ENCODE measurements around the gene ADRA2B.
"Not testable (repeated sequence)": the region's sequence is repeated elsewhere in the genome, so short reads cannot be mapped to it uniquely, and the experiment has no call there.

The ADRA2B gene

DNA sequence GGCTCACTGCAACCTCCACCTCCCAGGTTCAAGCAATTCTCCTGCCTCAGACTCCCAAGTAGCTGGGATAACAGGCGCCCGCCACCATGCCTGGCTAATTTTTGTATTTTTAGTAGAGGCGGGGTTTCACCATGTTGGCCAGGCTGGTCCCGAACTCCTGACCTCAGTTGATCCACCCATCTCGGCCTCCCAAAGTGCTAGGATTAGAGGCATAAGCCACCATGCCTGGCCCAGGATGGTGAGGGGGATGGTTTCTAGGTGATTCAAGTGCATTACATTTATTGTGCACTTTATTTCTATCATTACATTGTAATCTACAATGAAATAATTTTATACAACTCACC is 25.2 kb upstream of the ADRA2B start:
- not testable (repeated sequence) for DNase-seq
- intact Hi-C loops (cut with DNase I): loop anchor here (10.0 kb wide), 1 partner anchor 123 kb away; the partner anchor contains the start of genes CIAO1 and TMEM127

DNA sequence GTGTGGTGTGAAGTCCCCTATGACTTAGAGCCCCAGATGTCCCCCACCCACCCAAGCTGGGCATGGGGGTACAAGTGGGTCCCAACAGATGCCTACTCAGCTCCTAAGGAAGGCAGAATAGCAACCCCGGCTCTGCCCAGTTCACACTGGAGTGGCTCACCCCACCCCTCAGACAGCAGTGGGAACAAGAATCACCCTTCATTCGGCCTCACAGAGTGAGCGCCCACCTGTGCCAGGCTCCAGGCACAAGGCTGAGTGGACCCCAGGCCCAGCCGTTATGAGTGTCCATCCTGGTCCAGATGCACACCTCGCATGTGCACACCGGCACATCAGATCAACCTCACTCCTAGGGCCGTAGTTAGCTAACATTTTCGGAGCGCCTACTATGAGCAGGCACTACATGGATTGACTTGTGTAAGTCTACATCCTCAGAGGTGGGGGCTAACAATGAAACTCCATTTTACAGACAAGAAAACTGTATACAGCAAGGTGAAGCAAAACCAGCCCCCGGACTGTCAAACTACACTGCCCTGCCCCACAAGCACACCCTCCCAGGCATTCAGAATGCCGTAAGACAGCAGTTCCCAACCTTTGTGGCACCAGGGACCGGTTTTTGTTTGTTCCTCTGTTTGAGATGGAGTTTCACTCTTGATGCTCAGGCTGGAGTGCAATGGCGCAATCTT is 24.7 kb upstream of the ADRA2B start:
- no peak for DNase-seq
- intact Hi-C loops (cut with DNase I): loop anchor here (10.0 kb wide), 1 partner anchor 124 kb away; the partner anchor contains the start of genes CIAO1 and TMEM127

DNA sequence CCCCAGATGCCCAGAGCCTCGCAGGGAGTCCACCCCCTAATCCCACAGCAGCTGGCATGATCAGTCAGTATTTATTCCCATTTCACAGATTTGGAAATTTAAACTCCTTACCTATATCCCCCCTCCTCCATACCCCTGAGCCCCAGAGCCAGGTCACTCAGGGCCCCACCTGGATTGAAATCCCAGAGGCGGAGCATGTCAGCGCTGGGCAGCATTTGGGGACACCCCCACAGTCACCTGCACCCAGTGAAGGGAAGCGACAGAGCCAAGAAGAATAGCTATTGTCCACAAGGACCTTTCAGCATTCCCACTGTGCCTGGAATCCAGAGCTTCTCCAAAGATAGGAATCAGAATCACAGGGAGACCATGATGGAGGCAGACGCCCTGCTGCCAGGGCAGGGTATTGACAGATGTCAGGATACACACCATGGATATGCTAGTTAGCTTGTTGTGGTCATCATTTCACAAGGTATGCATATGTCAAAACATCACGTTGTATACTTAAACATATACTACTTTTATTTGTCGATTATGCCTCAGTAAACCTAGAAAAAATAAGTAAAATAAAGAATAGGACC is 22.9 kb upstream of the ADRA2B start:
- DNase-seq: no peak
- intact Hi-C loops (cut with DNase I): loop anchor here (2.0 kb wide), 1 partner anchor 36 kb away; no protein-coding TSS in a partner anchor

DNA sequence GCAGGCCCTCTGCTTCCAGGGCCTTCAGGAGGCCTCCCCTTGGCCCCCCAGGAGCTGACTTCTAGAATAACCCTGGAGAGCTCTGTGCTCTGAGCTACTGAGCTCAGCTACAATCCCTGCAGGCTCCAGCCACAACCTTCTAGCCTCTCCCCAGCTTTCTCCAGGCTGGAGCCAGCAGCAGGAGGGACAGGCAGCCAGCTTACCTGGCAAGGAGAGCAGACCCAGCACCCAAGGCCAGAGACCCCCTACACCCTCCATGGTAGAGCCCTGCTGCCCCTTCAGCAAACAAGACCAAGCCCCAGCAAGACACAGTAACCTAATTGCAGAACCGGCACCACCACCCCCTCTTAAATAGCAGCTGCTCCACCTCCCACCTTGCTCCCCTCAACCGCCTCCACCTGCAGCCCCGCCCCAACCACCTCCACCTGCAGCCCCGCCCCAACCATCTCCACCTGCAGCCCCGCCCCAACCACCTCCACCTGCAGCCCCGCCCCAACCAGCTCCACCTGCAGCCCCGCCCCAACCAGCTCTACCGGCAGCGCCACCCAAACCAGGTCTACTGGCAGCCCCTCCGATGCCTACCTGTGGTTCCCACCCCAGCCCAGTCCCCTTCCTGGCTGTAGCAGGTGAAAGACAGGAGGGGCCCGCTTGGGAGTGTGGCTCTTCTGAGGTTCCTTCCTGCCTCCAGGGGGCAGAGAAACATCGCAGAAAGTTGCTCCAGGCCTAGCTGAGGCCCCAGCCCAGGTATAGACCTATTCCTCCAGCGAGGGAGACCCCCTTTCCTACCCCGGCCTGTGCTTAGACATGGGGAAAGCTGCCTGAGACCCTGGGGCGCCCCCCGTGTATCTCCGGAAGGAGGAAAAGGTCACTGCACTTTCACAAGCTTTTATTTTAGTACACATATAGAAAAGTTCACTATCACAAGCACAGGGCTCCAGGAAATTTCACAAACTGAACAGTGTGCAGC is 22.1 kb upstream of the ADRA2B start, which contains the start of gene ASTL:
ASTL (minus strand) TSS at position 324 of the 967 bp plus-strand sequence; CDS start at position 258, 66 bp downstream.
- DNase-seq: peak in 23 of 42 donors; percentile 27 to 76 (median 47)
- intact Hi-C loops (cut with DNase I): loop anchor here (2.0 kb wide), 1 partner anchor 36 kb away; no protein-coding TSS in a partner anchor

- DNase-seq: no peak
- intact Hi-C loops (cut with DNase I): loop anchor here (2.0 kb wide), 1 partner anchor 37 kb away; no protein-coding TSS in a partner anchor
Measured at GRCh38 chr2:96137321-96138178, 21.2 kb upstream of the ADRA2B start.

DNA sequence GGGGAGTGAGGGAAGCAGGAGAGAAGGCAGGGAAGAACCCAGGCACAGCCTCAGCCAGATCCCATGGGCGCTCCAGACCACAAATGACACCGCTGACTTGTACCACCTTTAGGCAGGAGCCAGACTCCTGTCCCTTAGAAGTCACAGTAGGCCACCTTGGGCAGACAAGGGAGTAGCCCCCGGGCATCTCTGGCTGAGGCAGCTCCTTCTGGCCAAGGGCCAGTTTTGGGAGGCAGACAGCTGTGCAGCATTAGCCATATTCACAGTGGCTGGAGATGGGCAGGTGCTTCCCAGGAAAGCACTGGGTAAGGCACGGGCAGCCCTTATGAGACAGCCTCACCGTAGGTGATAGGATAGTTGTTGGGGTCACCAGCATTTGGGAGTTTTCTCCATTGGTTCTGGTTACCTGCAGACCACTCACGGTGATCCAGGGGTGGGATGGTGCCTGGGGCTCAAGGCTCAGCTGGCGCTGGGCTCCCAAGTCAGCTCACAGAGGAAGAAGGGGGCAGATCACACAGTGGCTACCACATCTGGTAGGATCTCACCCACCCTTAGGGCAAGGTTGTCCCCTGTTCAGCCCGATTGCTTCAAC is 19.9 kb upstream of the ADRA2B start:
- DNase-seq: no peak
- intact Hi-C loops (cut with DNase I): no loop called here

DNA sequence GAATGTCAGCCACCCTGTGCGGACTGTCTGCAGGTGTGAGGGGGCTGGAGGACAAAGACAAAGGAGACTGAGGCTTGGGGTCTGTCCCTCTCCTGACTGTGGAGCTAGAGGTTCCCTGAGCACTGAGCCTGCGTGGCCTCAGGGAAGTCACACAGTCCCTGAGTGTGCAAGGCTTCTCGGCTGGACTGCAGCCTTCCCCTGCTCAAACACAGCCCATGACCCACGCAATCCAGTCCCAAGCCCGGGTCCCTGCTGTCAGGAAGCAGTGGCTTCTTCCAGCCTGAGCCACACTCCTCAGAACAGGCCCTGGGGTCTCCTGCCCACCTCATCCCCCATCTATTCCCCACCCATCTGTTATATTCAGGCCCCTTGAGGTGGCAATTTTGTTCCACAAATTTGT is 19.2 kb upstream of the ADRA2B start:
- DNase-seq: no peak
- intact Hi-C loops (cut with DNase I): no loop called here

DNA sequence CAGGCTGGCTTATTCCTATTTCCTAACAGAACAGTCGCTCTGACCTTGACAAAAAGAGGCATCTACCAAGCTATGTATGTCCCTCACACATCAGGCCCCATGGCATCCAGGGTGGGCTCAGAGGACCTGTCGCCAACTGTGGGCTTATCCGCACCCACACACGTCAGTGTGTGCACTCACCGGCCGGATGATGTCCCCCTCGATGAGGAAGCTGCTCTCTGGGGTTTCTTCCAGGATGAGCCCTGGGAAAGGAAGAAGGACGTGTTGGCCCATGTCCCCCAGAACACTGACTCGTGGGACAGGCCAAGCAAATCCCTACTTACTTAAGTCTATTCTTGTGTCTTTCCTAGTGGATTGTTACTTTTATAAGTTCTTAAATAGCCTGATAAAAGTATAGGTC is 18.8 kb upstream of the ADRA2B start:
- intact Hi-C loops (cut with DNase I): no loop called here

DNA sequence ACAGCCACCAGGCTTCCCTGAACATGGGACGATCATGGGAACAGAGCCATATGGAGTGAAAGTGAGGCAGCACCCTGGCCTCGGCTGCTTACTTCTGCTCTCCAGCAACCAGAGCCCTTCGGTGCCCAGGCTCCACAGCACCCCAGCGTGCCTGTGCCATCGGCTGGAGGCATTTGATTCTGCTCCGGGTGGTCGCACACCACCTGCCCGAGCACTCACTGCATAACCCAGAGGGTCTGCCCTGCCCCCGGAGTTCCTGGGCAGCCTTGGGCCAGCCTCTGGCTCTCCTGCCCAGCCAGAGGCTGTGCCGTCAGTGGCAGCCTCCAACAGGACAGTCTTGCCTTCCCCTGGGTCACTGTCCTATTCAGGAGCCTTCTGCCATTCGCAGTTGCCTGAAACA is 18.1 kb upstream of the ADRA2B start:
- no peak for DNase-seq
- intact Hi-C loops (cut with DNase I): no loop called here

More for the DNA sequence above, 18.8 kb upstream of the ADRA2B start:
- no peak for DNase-seq

DNA sequence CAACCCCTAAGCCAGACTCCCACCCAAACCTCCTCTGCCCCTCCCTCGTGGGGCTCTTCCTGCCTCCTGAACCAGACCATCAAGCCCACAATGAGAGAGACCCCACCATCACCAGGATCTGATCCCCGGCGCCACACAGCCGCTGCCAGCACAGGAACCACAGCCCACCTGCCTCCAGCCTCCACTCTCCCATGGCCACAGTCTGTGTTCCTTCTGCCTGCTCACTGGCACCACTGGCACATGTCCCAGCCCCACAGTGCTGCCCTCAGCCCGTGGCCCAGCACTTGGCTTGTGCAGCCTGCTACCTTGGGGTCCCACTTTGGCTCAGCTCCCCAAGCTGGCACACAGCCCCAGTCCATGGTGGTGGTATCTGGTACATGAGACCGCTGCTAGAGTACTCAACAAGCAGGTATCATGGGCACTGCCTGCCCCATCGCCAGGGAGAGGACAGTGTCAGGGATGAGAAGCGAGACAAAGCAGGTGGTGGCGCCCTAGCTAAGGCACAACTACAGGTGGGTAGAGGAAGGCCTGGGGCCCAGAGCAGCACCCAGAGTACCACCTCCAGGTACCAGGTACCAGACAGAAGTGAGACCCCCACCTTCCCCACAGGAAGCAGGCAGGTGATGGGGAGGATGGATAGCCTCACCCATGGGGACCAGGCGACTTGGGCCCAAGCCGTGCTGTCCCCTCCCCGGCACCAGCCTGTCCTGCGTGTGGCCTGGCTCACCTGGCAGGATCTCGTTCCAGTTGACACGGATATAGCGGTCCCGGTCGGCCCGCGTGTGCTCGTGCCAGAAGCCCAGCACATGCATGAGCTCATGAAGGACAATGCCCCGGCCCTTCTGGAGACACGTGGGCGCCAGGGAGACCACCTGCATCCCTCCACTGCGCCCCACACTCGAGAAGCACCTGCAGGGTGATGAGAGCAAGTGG is 15.7 kb upstream of the ADRA2B start:
- no peak for DNase-seq
- intact Hi-C loops (cut with DNase I): no loop called here

GRCh38 chr2:96131152-96131812 is 14.9 kb upstream of the ADRA2B start:
- DNase-seq: no peak
- intact Hi-C loops (cut with DNase I): no loop called here

DNA sequence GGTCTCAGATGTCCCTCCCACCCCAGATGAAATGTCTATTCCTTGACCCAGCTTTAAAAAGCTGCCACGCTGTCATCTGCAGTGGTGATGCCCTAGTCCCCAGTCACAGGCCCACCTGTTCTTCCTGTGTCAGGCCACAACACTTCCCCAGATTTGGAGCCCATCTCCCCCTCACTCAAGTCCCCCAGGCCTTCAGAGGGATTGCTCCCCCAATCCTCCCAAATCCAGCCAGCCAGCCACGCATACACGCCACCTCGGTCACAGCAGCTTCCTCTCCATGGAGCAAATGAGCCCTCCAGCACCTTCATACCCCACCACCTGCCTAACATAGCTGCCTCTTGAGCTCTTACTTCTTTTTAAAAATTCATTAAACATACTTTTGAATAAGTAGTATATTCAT is 14.1 kb upstream of the ADRA2B start:
- no peak for DNase-seq

GRCh38 chr2:96129528-96130120 is 13.3 kb upstream of the ADRA2B start:
- intact Hi-C loops (cut with DNase I): no loop called here
- no peak for DNase-seq

More for the DNA sequence above, 14.1 kb upstream of the ADRA2B start:
- intact Hi-C loops (cut with DNase I): no loop called here

DNA sequence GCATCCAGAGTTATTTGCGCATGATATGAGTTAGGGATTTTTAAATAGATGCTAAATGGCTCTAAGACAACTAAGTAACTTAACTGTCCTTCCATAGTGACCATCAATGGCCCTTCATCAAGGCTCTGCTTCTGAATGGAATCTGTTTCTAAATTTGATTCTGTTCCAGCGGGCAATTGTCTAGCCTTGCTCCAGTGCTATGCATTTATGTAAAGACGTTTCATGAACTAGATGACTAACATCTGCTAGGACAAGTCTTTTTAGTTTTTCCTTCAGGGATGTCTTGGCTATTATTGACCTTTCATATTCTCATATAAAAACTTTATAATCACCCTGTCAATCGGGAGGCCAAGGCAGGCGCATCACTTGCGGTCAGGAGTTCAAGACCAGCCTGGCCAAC is 12.1 kb upstream of the ADRA2B start:
- intact Hi-C loops (cut with DNase I): no loop called here
- no peak for DNase-seq

DNA sequence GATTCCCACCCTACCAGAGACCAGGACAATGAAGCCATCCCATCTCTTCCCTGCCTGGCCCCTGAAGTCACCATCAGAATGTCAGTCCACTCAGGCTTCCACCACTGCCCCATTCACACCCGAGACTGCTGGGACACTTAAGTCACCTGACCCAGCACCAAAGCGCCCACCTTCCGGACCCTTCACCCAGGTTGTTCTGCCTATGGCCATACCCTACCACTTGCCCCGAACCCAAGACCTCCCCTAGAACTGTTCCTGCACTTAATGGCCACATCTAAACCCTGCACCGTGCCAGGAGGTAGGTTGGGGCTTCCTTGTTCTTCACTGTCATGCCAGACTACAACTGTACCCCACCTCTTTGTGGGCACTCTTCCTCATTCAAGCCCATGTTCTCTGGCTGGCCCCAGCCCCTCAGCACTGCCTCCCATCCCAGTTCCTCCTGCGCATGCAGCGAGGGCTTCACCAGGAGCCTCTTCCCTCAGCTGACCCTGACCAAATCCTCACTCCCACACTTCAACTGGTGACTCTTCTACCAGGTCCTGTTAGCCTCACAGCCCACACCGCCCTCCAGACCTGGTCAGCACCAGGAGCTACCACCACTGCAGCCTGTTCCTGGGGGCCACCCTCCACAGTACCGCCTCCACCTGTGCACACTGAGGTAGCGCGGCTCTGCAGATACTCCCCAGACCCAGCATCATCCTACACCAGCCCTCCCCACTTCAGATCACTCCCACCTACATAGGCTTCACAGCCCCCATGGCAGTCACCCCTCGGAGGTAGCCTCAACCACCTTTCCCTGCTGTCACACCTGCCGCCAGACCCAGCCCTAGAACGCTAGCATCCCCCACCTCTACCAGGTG is 8.3 kb upstream of the ADRA2B start:
- intact Hi-C loops (cut with DNase I): no loop called here
- no peak for DNase-seq
